ENCODE measurements around the gene TGFB1. TPM values are rescaled to one million over a fixed set of nuclear protein-coding genes. Genes with fewer than 3 reads are reported as not detected.

TGFB1 gene
- total RNA-seq, 8 experiments from 2014 or later: 0.71 to 42.7 (median 4.8) TPM

- peak; percentile 35 to 62 (median 52) for ATAC-seq (replicated peaks in 6 of 8)
- Histone ChIP-seq H3K4me1 (replicated peaks in 1 of 2) (peaks cover 16 to 22% of the 10 kb centered on the region in 2 donors), H3K4me3 (no peak overlapping the region), H3K27ac (peak overlapping the region in 1 of 2 donors; percentile 68)
- WGBS, 10 experiments: 0 to 58% (median 20%) methylated on average over 3 to 6 of the region's 8 CpGs; no CpG with 5 or more reads in 2 of the 10 experiments
- in situ Hi-C loops (cut with MboI; ENCODE audit: low pct_unique_long_range_greater_than_20kb in 2 of 9, low sequenced_read_pairs in 9 of 9, unreplicated experiment in 9 of 9): no loop called here
Observed at GRCh38 chr19:41308450-41309179, 45.1 kb downstream of the TGFB1 start.

- H3K27ac ChIP-seq: peak overlapping the region in 1 of 2 donors; percentile 68
- 33 to 67% methylated on average over 1 of the region's 4 CpGs; no CpG with 5 or more reads in 8 of the 10 experiments for WGBS, 10 experiments
- H3K4me1 ChIP-seq (replicated peaks in 1 of 2): peaks cover 16 to 22% of the 10 kb centered on the region in 2 donors
- no peak overlapping the region for H3K4me3 ChIP-seq
- in situ Hi-C loops (cut with MboI; ENCODE audit: low pct_unique_long_range_greater_than_20kb in 2 of 9, low sequenced_read_pairs in 9 of 9, unreplicated experiment in 9 of 9): no loop called here
- ATAC-seq (replicated peaks in 6 of 8): peak in 6 of 8 experiments; percentile 1 to 7 (median 3)
Observed at GRCh38 chr19:41307954-41308449, 45.7 kb downstream of the TGFB1 start.

GRCh38 chr19:41307090-41307875 lies 46.4 kb downstream of the TGFB1 start:
- H3K4me1 ChIP-seq (replicated peaks in 1 of 2): peaks cover 16 to 22% of the 10 kb centered on the region in 2 donors
- in situ Hi-C loops (cut with MboI; ENCODE audit: low pct_unique_long_range_greater_than_20kb in 2 of 9, low sequenced_read_pairs in 9 of 9, unreplicated experiment in 9 of 9): no loop called here
- 57 to 100% (median 84%) methylated on average over 3 to 6 of the region's 8 CpGs for WGBS, 10 experiments
- no peak overlapping the region for H3K4me3 ChIP-seq
- no peak overlapping the region for H3K27ac ChIP-seq
- ATAC-seq (replicated peaks in 6 of 8): no peak

- in situ Hi-C loops (cut with MboI; ENCODE audit: low pct_unique_long_range_greater_than_20kb in 2 of 9, low sequenced_read_pairs in 9 of 9, unreplicated experiment in 9 of 9): no loop called here
Observed at GRCh38 chr19:41305927-41306793, 47.6 kb downstream of the TGFB1 start.

GRCh38 chr19:41304706-41305483 lies 48.8 kb downstream of the TGFB1 start:
- WGBS, 10 experiments: 70 to 100% (median 97%) methylated on average over 1 to 3 of the region's 4 CpGs; no CpG with 5 or more reads in 2 of the 10 experiments
- no peak for ATAC-seq (replicated peaks in 6 of 8)
- H3K4me1 ChIP-seq (replicated peaks in 1 of 2): peaks cover 9 to 12% of the 10 kb centered on the region in 2 donors
- in situ Hi-C loops (cut with MboI; ENCODE audit: low pct_unique_long_range_greater_than_20kb in 2 of 9, low sequenced_read_pairs in 9 of 9, unreplicated experiment in 9 of 9): no loop called here
- H3K4me3 ChIP-seq: no peak overlapping the region
- no peak overlapping the region for H3K27ac ChIP-seq

More at GRCh38 chr19:41305927-41306793, 47.6 kb downstream of the TGFB1 start:
- WGBS, 10 experiments: 91 to 100% (median 100%) methylated on average over 1 to 4 of the region's 13 CpGs; no CpG with 5 or more reads in 7 of the 10 experiments
- Histone ChIP-seq H3K4me3 (no peak overlapping the region), H3K4me1 (replicated peaks in 1 of 2) (peaks cover 13 to 17% of the 10 kb centered on the region in 2 donors), H3K27ac (no peak overlapping the region)
- no peak for ATAC-seq (replicated peaks in 6 of 8)

- Histone ChIP-seq H3K4me1 (replicated peaks in 1 of 2) (peaks cover 4 to 9% of the 10 kb centered on the region in 2 donors), H3K27ac (no peak overlapping the region), H3K4me3 (no peak overlapping the region)
- in situ Hi-C loops (cut with MboI; ENCODE audit: low pct_unique_long_range_greater_than_20kb in 2 of 9, low sequenced_read_pairs in 9 of 9, unreplicated experiment in 9 of 9): no loop called here
- 79 to 100% (median 93%) methylated on average over 1 to 5 of the region's 14 CpGs; no CpG with 5 or more reads in 4 of the 10 experiments for WGBS, 10 experiments
- ATAC-seq (replicated peaks in 6 of 8): no peak
Observed at GRCh38 chr19:41303954-41304353, 49.8 kb downstream of the TGFB1 start.

- Histone ChIP-seq H3K4me3 (no peak overlapping the region), H3K4me1 (replicated peaks in 1 of 2) (peaks cover 0 to 14% of the 10 kb centered on the region in 2 donors), H3K27ac (no peak overlapping the region)
- in situ Hi-C loops (cut with MboI; ENCODE audit: low pct_unique_long_range_greater_than_20kb in 2 of 9, low sequenced_read_pairs in 9 of 9, unreplicated experiment in 9 of 9): no loop called here
- 72 to 100% (median 88%) methylated on average over 1 to 10 of the region's 21 CpGs; no CpG with 5 or more reads in 2 of the 10 experiments for WGBS, 10 experiments
- no peak for ATAC-seq (replicated peaks in 6 of 8)
Observed at GRCh38 chr19:41302624-41303351, 50.9 kb downstream of the TGFB1 start.

- H3K27ac ChIP-seq: no peak overlapping the region
- peaks cover 0 to 24% of the 10 kb centered on the region in 2 donors for H3K4me1 ChIP-seq (replicated peaks in 1 of 2)
- H3K4me3 ChIP-seq: no peak overlapping the region
- WGBS, 10 experiments: 74 to 100% (median 100%) methylated on average over 1 to 6 of the region's 6 CpGs; no CpG with 5 or more reads in 2 of the 10 experiments
- in situ Hi-C loops (cut with MboI; ENCODE audit: low pct_unique_long_range_greater_than_20kb in 2 of 9, low sequenced_read_pairs in 9 of 9, unreplicated experiment in 9 of 9): no loop called here
- ATAC-seq (replicated peaks in 6 of 8): no peak
Observed at GRCh38 chr19:41300555-41300954, 53.2 kb downstream of the TGFB1 start.

GRCh38 chr19:41299755-41300089 lies 54.0 kb downstream of the TGFB1 start:
- no peak overlapping the region for H3K27ac ChIP-seq
- in situ Hi-C loops (cut with MboI; ENCODE audit: low pct_unique_long_range_greater_than_20kb in 2 of 9, low sequenced_read_pairs in 9 of 9, unreplicated experiment in 9 of 9): no loop called here
- peaks cover 0 to 24% of the 10 kb centered on the region in 2 donors for H3K4me1 ChIP-seq (replicated peaks in 1 of 2)
- 35 to 100% (median 80%) methylated on average over 1 to 2 of the region's 4 CpGs; no CpG with 5 or more reads in 3 of the 10 experiments for WGBS, 10 experiments
- H3K4me3 ChIP-seq: no peak overlapping the region
- ATAC-seq (replicated peaks in 6 of 8): peak in 4 of 8 experiments; percentile 5 to 63 (median 50)

GRCh38 chr19:41299046-41299754 lies 54.5 kb downstream of the TGFB1 start:
- Histone ChIP-seq H3K4me3 (no peak overlapping the region), H3K4me1 (replicated peaks in 1 of 2) (peaks cover 0 to 24% of the 10 kb centered on the region in 2 donors), H3K27ac (no peak overlapping the region)
- ATAC-seq (replicated peaks in 6 of 8): no peak
- WGBS, 10 experiments: 3 to 100% (median 62%) methylated on average over 1 to 9 of the region's 10 CpGs; no CpG with 5 or more reads in 1 of the 10 experiments
- in situ Hi-C loops (cut with MboI; ENCODE audit: low pct_unique_long_range_greater_than_20kb in 2 of 9, low sequenced_read_pairs in 9 of 9, unreplicated experiment in 9 of 9): no loop called here
